Loucy (cell line): ENCODE measurements around the gene MGAT4C.
"Not testable (repeated sequence)": the region's sequence is repeated elsewhere in the genome, so short reads cannot be mapped to it uniquely, and the experiment has no call there.

Source experiments
- H2AFZ ChIP-seq: fragments of 200-600 bp; sonication (generic); 2 replicates; pipeline ENCODE4 v1.6.0; 2016; ENCODE audit warnings: antibody characterized with exemption, mild to moderate bottlenecking, low read length, moderate library complexity
- H3F3A ChIP-seq: fragments of 200-600 bp; 2 replicates; pipeline ENCODE4 v1.6.0; 2016; ENCODE audit warnings: antibody characterized with exemption, low read depth, mild to moderate bottlenecking
- H3K27me3 ChIP-seq: fragments of 200-600 bp; sonication (generic); 2 replicates; pipeline ENCODE4 v1.6.1; 2014; ENCODE audit warnings: low read length, mild to moderate bottlenecking; ENCODE audit not compliant: insufficient read depth, poor library complexity, severe bottlenecking
- H3K36me3 ChIP-seq: fragments of 200-600 bp; sonication (generic); 2 replicates; pipeline ENCODE4 v1.6.1; 2016; ENCODE audit warnings: low read length; ENCODE audit not compliant: insufficient read depth
- H3K4me1 ChIP-seq: fragments of 200-600 bp; sonication (generic); 2 replicates; pipeline ENCODE4 v1.5.1; 2014; ENCODE audit warnings: low read length, mild to moderate bottlenecking; ENCODE audit not compliant: insufficient read depth, poor library complexity, severe bottlenecking
- H3K4me2 ChIP-seq: fragments of 200-600 bp; sonication (generic); 2 replicates; pipeline ENCODE4 v1.6.0; 2014; ENCODE audit warnings: antibody characterized with exemption, low read length, low read depth, mild to moderate bottlenecking; ENCODE audit not compliant: poor library complexity, severe bottlenecking
- H3K4me3 ChIP-seq: fragments of 200-600 bp; sonication (generic); 2 replicates; pipeline ENCODE4 v1.5.1; 2014; ENCODE audit warnings: low read length, mild to moderate bottlenecking, mixed read lengths; ENCODE audit not compliant: poor library complexity, severe bottlenecking
- H3K79me2 ChIP-seq: fragments of 200-600 bp; sonication (generic); 2 replicates; pipeline ENCODE4 v1.6.1; 2014; ENCODE audit warnings: low read length; ENCODE audit not compliant: insufficient read depth
- H3K9ac ChIP-seq: fragments of 200-600 bp; sonication (generic); 2 replicates; pipeline ENCODE4 v1.6.0; 2014; ENCODE audit warnings: mild to moderate bottlenecking, low read depth, low read length, moderate library complexity; ENCODE audit not compliant: poor library complexity, severe bottlenecking
- H3K9me2 ChIP-seq: fragments of 200-600 bp; sonication (generic); replicated peaks from 2 replicates; pipeline ENCODE4 v1.6.1; 2016; ENCODE audit warnings: low read depth, low read length, mixed read lengths
- H3K9me3 ChIP-seq: fragments of 200-600 bp; sonication (generic); 2 replicates; pipeline ENCODE4 v1.6.1; 2014; ENCODE audit warnings: mild to moderate bottlenecking, antibody characterized with exemption, low read length, low read depth; ENCODE audit not compliant: insufficient read depth
- H4K20me1 ChIP-seq: fragments of 200-600 bp; sonication (generic); 2 replicates; pipeline ENCODE4 v1.6.0; 2014; ENCODE audit warnings: antibody characterized with exemption, low read length, mild to moderate bottlenecking; ENCODE audit not compliant: insufficient read depth, poor library complexity, severe bottlenecking
- CTCF ChIP-seq: fragments of 200-600 bp; sonication (generic); conservative IDR thresholded peaks from 2 replicates; pipeline ENCODE4 v1.5.1; 2014; ENCODE audit warnings: mild to moderate bottlenecking, antibody characterized with exemption, low read length
- EZH2phosphoT487 ChIP-seq: fragments of 200-600 bp; IDR thresholded peaks from 2 replicates; pipeline ENCODE4 v1.6.1; 2018; ENCODE audit warnings: antibody characterized with exemption, mild to moderate bottlenecking, moderate library complexity, borderline replicate concordance

Gene MGAT4C

GRCh38 chr12:86134561-86134960, 121.6 kb downstream of the MGAT4C start:
- no peaks in the 10 kb centered on the region for H3K9me3 ChIP-seq
- H2AFZ ChIP-seq = no peak overlapping the region
- no peak overlapping the region for H3K4me3 ChIP-seq
- no peaks in the 10 kb centered on the region for H3K9me2 ChIP-seq
- no peak overlapping the region for H3K9ac ChIP-seq
- TF ChIP-seq CTCF (no peak), EZH2phosphoT487 (no peak)
- no peaks in the 10 kb centered on the region for H3F3A ChIP-seq
- H4K20me1 ChIP-seq = no peaks in the 10 kb centered on the region
- no peaks in the 10 kb centered on the region for H3K4me1 ChIP-seq
- no peaks in the 10 kb centered on the region for H3K79me2 ChIP-seq
- H3K36me3 ChIP-seq = no peaks in the 10 kb centered on the region
- no peak overlapping the region for H3K4me2 ChIP-seq
- no peaks in the 10 kb centered on the region for H3K27me3 ChIP-seq

DNA sequence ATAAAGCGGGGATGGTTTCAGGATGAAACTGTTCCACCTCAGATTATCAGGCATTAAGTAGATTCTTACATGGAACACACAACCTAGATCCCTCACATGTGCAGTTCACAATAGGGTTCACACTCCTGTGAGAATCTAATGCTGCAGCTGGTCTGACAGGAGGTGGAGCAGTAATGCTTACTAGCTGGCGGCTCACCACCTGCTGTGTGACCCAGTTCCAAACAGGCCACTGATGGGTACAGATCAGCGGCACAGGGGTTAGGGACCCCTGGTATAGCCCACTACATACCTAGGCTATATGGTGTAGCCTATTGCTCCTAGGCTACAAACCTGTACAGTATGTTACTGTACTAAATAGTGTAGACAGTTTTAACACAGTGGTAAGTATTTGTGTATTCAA, 129.3 kb downstream of the MGAT4C start:
- not testable (repeated sequence) for H3K4me1 ChIP-seq, H4K20me1 ChIP-seq, H3K9ac ChIP-seq, H3K36me3 ChIP-seq, H3K9me2 ChIP-seq, H3K79me2 ChIP-seq, H3K9me3 ChIP-seq, H3K4me2 ChIP-seq, H3K27me3 ChIP-seq, H2AFZ ChIP-seq, H3F3A ChIP-seq, H3K4me3 ChIP-seq

- Histone ChIP-seq H4K20me1 (no peaks in the 10 kb centered on the region), H3K9me3 (no peaks in the 10 kb centered on the region), H3K4me2 (no peak overlapping the region), H3F3A (no peaks in the 10 kb centered on the region), H3K9me2 (no peaks in the 10 kb centered on the region), H3K36me3 (no peaks in the 10 kb centered on the region), H3K27me3 (no peaks in the 10 kb centered on the region), H2AFZ (no peak overlapping the region), H3K4me1 (no peaks in the 10 kb centered on the region), H3K79me2 (no peaks in the 10 kb centered on the region), H3K4me3 (no peak overlapping the region), H3K9ac (no peak overlapping the region)
- TF ChIP-seq CTCF = no peak
- no peak for TF ChIP-seq EZH2phosphoT487
These were observed 133.2 kb downstream of the MGAT4C start for GRCh38 chr12:86122846-86123468.

- no peak overlapping the region for H3K4me3 ChIP-seq
- no peaks in the 10 kb centered on the region for H3K36me3 ChIP-seq
- no peaks in the 10 kb centered on the region for H3K79me2 ChIP-seq
- no peaks in the 10 kb centered on the region for H3K27me3 ChIP-seq
- no peak overlapping the region for H3K4me2 ChIP-seq
- H3K4me1 ChIP-seq = no peaks in the 10 kb centered on the region
- H4K20me1 ChIP-seq = no peaks in the 10 kb centered on the region
- TF ChIP-seq EZH2phosphoT487 (no peak), CTCF (no peak)
- no peak overlapping the region for H3K9ac ChIP-seq
- no peaks in the 10 kb centered on the region for H3K9me3 ChIP-seq
- no peaks in the 10 kb centered on the region for H3F3A ChIP-seq
- no peak overlapping the region for H2AFZ ChIP-seq
- no peaks in the 10 kb centered on the region for H3K9me2 ChIP-seq
These were observed 138.0 kb downstream of the MGAT4C start for GRCh38 chr12:86118161-86118560.
